Right lobe of liver (tissue), 4 donors: ENCODE data around the gene ST7.

ENCODE experiments used
- POLR2A ChIP-seq: fragments of 450-650 bp; IDR thresholded peaks from one replicate; pipeline ENCODE4 v1.6.1; 2017; ENCODE audit warnings: antibody characterized with exemption, mild to moderate bottlenecking
- TF ChIP-seq, protein P1 (sequence below), 4 donors: fragments of 200-600 bp in 3 of 4; fragments of 450-650 bp in 1 of 4; IDR thresholded peaks; one replicate each; pipeline versions ENCODE4 v1.5.1 to v1.8.0; 2016 to 2022; ENCODE audit warnings: antibody characterized with exemption in 4 of 4, mild to moderate bottlenecking in 2 of 4
- donor health status: DM: no; HTN: no; CAD: no.
- donor health status: DM: no; HTN: no; CAD: no.
- donor health status: DM: no; HTN: yes; CAD: no.

DNA sequence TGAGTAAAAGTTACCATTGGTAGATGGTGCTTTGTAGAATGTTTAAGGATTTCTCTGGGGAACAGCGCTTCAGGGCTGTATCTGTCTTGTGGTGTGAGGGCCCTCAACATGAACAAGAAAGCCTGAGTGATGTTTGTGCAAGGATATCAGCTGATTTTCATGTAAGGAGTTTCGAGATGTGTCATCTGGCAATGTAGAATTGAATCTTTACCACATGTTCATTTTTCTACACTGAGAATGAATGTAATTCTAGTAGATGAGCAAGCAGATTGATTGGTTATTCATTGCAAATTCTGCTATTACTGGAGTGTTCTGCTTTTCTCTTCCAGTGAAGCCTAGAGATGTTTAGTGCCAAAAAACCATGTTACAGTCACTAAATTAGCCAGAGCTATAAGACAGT is 87.7 kb downstream of the ST7 start:
- TF ChIP-seq, protein P1, sequence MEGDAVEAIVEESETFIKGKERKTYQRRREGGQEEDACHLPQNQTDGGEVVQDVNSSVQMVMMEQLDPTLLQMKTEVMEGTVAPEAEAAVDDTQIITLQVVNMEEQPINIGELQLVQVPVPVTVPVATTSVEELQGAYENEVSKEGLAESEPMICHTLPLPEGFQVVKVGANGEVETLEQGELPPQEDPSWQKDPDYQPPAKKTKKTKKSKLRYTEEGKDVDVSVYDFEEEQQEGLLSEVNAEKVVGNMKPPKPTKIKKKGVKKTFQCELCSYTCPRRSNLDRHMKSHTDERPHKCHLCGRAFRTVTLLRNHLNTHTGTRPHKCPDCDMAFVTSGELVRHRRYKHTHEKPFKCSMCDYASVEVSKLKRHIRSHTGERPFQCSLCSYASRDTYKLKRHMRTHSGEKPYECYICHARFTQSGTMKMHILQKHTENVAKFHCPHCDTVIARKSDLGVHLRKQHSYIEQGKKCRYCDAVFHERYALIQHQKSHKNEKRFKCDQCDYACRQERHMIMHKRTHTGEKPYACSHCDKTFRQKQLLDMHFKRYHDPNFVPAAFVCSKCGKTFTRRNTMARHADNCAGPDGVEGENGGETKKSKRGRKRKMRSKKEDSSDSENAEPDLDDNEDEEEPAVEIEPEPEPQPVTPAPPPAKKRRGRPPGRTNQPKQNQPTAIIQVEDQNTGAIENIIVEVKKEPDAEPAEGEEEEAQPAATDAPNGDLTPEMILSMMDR (IDR thresholded peaks at IDR 0.05), result no peak
- no peak for TF ChIP-seq POLR2A
